HUES6 (cell line): Measurements from ENCODE around the gene IRF1.

Experiments used
- H3K27ac ChIP-seq: 2 replicates; pipeline ENCODE4 v1.7.0; 2013; ENCODE audit warnings: low read depth, mild to moderate bottlenecking, low read length, inconsistent platforms
- H3K27me3 ChIP-seq: 2 replicates; pipeline ENCODE4 v1.6.1; 2013; ENCODE audit warnings: low read length; ENCODE audit not compliant: control insufficient read depth, insufficient read depth
- H3K36me3 ChIP-seq: 2 replicates; pipeline ENCODE4 v1.6.1; 2013; ENCODE audit warnings: low read length; ENCODE audit not compliant: control insufficient read depth, insufficient read depth
- H3K4me1 ChIP-seq: 2 replicates; pipeline ENCODE4 v1.6.1; 2013; ENCODE audit warnings: low read length; ENCODE audit not compliant: control insufficient read depth, insufficient read depth
- H3K4me3 ChIP-seq: 2 replicates; pipeline ENCODE4 v1.5.1; 2013; ENCODE audit warnings: low read depth, low read length
- H3K9ac ChIP-seq: one replicate; pipeline ENCODE4 v1.6.1; 2013; ENCODE audit warnings: mild to moderate bottlenecking, low read length
- H3K9me3 ChIP-seq: 2 replicates; pipeline ENCODE4 v1.6.1; 2013; ENCODE audit warnings: low read depth, low read length; ENCODE audit not compliant: control insufficient read depth, insufficient read depth

The IRF1 gene

DNA sequence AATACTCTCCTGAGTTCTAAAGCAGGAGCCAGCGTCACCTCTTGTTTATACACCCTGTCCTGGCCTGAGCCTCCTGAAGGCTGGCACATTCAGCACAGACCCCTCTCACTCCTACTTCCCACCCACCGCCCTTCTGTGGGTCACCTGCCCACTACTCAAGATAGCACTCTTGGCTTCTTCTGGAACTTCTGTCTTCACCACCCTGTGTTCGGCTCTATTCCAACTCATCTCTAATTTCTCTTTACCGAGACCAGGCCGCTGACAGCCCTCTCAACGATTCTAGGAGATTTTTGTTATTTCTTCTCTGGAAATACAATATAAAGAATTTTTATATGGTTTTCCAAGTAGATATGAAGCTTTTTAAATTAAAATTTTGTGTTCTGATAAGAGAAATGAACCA is 57.4 kb downstream of the IRF1 start:
- Histone ChIP-seq H3K36me3 (no peaks in the 10 kb centered on the region), H3K27ac (no peak overlapping the region), H3K27me3 (no peaks in the 10 kb centered on the region), H3K9ac (no peak overlapping the region), H3K9me3 (no peaks in the 10 kb centered on the region), H3K4me1 (peaks cover 23% of the 10 kb centered on the region), H3K4me3 (no peak overlapping the region)

DNA sequence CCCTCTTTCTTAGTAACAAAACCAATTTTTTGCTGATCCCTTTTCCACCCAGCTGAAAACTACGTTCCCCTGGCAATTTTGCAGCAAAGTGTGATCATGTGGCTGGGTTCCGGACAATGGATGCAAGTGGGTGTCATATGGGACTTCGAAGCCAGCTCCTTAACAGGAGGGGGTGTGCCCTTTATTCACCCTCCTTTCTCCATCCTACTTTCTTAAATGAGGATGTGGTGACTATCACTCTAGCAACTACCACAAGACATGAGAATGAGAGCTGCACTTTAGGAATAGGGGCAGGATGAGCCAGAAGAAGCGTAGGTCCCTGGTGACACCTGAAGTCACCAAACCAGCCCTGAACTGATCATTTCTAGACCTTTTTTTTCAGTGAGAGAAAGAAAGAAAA is 58.9 kb downstream of the IRF1 start:
- Histone ChIP-seq H3K27ac (no peak overlapping the region), H3K4me3 (no peak overlapping the region)

More for the DNA sequence above, 58.9 kb downstream of the IRF1 start:
- Histone ChIP-seq H3K4me1 (peaks cover 24% of the 10 kb centered on the region), H3K9me3 (no peaks in the 10 kb centered on the region), H3K9ac (no peak overlapping the region), H3K36me3 (no peaks in the 10 kb centered on the region), H3K27me3 (no peaks in the 10 kb centered on the region)
